Colonic mucosa (tissue), 4 donors: ENCODE data around the gene SLC22A7. TPM values are rescaled to one million over a fixed set of nuclear protein-coding genes. Genes with fewer than 3 reads are reported as not detected.

Source experiments
- DNase-seq: peaks from one replicate; pipeline ENCODE4 v3.0.0-alpha.2; 2020
- H3K27ac ChIP-seq: fragments of 200-600 bp; one replicate; pipeline ENCODE4 v1.8.0; 2021
- H3K27me3 ChIP-seq: fragments of 200-600 bp; one replicate; pipeline ENCODE4 v1.8.0; 2021
- H3K36me3 ChIP-seq: fragments of 200-600 bp; one replicate; pipeline ENCODE4 v1.8.0; 2021
- H3K4me1 ChIP-seq: fragments of 200-600 bp; one replicate; pipeline ENCODE4 v1.8.0; 2021; ENCODE audit warnings: mild to moderate bottlenecking
- H3K4me3 ChIP-seq: fragments of 200-600 bp; one replicate; pipeline ENCODE4 v1.8.0; 2021
- H3K9ac ChIP-seq, 2 donors: one replicate each; pipeline ENCODE4 v1.7.0; 2013; ENCODE audit warnings: control low read depth in 2 of 2, low read depth in 2 of 2, low read length in 2 of 2
- H3K9me3 ChIP-seq: fragments of 200-600 bp; one replicate; pipeline ENCODE4 v1.8.0; 2021
- intact Hi-C: fragments of 100-400 bp; cut with DNase I; formaldehyde crosslinking; loops from one replicate; pipeline ENCODE4 v1.14.1; 2022
- total RNA-seq, 2 donors: library from RNA; stranded (reverse); fragmentation: NEBNext Ultra II Directional in 1 of 2; extraction: Animal tissue kit (Norgen Biotek cat#: 25700) in 1 of 2; gene quantifications; one replicate each; pipeline ENCODE4 v1.2.1, GENCODE V29; 2021
- TF ChIP-seq, protein P1 (sequence below): fragments of 200-600 bp; IDR thresholded peaks from one replicate; pipeline ENCODE4 v1.8.0; 2022; ENCODE audit warnings: antibody characterized with exemption, mild to moderate bottlenecking
- donor health status: healthy.
- donor health status: DM: no; HTN: no; CAD: no.
- donor health status: DM: no; HTN: no; CAD: no.

The SLC22A7 gene
- total RNA-seq, 2 donors from 2014 or later = not detected

DNA sequence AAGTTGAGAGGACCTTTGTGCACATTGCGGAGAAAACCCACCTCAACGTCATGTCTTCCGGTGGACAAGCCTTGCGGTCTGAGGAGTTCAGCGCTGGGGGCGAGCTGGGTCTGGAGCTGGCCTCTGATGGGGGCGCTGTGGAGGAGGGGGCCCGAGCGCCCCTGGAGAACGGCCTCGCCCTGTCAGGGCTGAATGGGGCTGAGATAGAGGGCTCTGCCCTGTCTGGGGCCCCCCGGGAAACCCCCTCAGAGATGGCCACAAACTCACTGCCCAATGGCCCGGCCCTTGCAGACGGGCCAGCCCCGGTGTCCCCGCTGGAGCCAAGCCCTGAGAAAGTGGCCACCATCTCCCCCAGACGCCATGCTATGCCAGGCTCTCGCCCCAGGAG is 14.6 kb upstream of the SLC22A7 start:
- Histone ChIP-seq H3K27me3 (no peaks in the 10 kb centered on the region), H3K27ac (no peak overlapping the region), H3K9ac (no peak overlapping the region), H3K9me3 (no peaks in the 10 kb centered on the region), H3K36me3 (no peaks in the 10 kb centered on the region), H3K4me1 (no peaks in the 10 kb centered on the region), H3K4me3 (no peak overlapping the region)
- intact Hi-C loops = no loop called here
- TF ChIP-seq, protein P1, sequence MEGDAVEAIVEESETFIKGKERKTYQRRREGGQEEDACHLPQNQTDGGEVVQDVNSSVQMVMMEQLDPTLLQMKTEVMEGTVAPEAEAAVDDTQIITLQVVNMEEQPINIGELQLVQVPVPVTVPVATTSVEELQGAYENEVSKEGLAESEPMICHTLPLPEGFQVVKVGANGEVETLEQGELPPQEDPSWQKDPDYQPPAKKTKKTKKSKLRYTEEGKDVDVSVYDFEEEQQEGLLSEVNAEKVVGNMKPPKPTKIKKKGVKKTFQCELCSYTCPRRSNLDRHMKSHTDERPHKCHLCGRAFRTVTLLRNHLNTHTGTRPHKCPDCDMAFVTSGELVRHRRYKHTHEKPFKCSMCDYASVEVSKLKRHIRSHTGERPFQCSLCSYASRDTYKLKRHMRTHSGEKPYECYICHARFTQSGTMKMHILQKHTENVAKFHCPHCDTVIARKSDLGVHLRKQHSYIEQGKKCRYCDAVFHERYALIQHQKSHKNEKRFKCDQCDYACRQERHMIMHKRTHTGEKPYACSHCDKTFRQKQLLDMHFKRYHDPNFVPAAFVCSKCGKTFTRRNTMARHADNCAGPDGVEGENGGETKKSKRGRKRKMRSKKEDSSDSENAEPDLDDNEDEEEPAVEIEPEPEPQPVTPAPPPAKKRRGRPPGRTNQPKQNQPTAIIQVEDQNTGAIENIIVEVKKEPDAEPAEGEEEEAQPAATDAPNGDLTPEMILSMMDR = no peak
- DNase-seq = no peak

DNA sequence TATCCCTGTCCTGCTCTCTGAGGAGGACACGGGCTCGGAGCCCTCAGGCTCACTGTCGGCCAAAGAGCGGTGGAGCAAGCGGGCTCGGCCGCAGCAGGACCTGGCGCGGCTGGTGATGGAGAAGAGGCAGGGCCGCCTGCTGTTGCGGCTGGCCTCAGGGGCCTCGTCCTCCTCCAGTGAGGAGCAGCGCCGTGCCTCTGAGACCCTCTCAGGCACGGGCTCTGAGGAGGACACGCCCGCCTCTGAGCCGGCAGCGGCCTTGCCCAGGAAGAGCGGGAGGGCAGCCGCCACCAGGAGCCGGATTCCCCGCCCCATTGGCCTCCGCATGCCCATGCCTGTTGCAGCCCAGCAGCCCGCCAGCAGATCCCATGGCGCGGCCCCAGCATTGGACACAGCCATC is 14.2 kb upstream of the SLC22A7 start:
- intact Hi-C loops = no loop called here
- Histone ChIP-seq H3K9ac (no peak overlapping the region), H3K4me3 (no peak overlapping the region), H3K4me1 (no peaks in the 10 kb centered on the region), H3K9me3 (no peaks in the 10 kb centered on the region), H3K36me3 (no peaks in the 10 kb centered on the region), H3K27me3 (no peaks in the 10 kb centered on the region), H3K27ac (no peak overlapping the region)
- TF ChIP-seq, protein P1 = no peak
- no peak for DNase-seq

DNA sequence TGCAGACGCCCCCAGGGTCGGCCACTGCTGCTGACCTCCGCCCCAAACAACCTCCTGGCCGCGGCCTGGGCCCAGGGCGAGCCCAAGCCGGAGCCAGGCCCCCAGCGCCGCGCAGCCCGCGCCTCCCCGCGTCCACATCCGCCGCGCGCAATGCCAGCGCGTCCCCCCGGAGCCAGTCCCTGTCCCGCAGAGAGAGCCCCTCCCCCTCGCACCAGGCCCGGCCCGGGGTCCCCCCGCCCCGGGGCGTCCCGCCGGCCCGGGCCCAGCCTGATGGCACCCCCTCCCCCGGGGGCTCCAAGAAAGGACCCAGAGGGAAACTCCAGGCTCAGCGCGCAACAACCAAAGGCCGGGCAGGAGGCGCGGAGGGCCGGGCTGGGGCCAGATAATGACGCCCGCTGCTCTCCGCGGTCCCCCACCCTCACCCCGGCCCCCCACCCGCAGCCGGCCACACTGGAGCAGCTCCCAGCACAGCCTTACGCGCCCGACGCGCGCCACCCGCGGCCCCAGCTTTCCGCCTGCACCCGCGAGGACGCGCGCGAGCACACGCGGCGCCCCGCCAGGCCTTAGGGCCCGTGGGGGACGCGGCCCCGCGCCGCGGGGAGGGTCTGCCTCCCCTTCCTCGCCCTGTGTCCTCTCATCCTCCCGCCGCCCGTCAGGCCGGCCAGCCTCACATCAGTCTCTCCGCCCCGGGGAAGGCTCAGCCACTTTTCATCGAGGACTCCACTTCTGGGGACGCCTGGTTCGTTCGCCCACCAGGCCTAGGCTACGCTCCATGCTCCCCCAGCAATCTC is 12.9 kb upstream of the SLC22A7 start:
- H3K9ac ChIP-seq = no peak overlapping the region
- DNase-seq = no peak

DNA sequence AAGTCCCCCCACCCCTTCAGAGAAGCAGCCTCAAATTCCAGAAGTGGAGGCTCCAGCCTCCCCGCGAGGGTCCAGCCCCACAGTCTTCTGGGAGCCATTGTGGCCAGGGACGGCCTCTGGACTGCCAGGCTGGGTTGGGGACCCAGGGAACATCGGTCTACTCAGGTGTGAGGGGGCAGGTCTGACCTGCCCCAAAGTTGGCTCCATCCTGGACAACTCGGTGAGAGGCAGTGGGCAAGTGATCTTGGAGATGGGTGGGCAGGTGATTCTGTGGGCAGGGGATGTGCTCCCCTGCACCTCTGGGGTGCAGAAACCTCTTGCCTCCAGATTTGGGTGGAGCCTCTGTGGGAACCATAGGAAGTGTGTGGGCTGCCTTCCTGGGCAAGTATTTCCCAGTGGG is 12.2 kb upstream of the SLC22A7 start:
- H3K9ac ChIP-seq = no peak overlapping the region
- H3K36me3 ChIP-seq = no peaks in the 10 kb centered on the region
- H3K27me3 ChIP-seq = no peaks in the 10 kb centered on the region
- TF ChIP-seq, protein P1 = no peak
- H3K4me1 ChIP-seq = no peaks in the 10 kb centered on the region
- H3K9me3 ChIP-seq = no peaks in the 10 kb centered on the region
- no peak overlapping the region for H3K4me3 ChIP-seq
- no peak overlapping the region for H3K27ac ChIP-seq
- no peak for DNase-seq
- intact Hi-C loops = no loop called here

More for the DNA sequence above, 12.9 kb upstream of the SLC22A7 start:
- no peaks in the 10 kb centered on the region for H3K36me3 ChIP-seq
- H3K4me3 ChIP-seq = no peak overlapping the region
- no peak overlapping the region for H3K27ac ChIP-seq
- H3K4me1 ChIP-seq = no peaks in the 10 kb centered on the region
- no peaks in the 10 kb centered on the region for H3K9me3 ChIP-seq
- TF ChIP-seq, protein P1 = no peak
- no peaks in the 10 kb centered on the region for H3K27me3 ChIP-seq
- intact Hi-C loops = no loop called here

DNA sequence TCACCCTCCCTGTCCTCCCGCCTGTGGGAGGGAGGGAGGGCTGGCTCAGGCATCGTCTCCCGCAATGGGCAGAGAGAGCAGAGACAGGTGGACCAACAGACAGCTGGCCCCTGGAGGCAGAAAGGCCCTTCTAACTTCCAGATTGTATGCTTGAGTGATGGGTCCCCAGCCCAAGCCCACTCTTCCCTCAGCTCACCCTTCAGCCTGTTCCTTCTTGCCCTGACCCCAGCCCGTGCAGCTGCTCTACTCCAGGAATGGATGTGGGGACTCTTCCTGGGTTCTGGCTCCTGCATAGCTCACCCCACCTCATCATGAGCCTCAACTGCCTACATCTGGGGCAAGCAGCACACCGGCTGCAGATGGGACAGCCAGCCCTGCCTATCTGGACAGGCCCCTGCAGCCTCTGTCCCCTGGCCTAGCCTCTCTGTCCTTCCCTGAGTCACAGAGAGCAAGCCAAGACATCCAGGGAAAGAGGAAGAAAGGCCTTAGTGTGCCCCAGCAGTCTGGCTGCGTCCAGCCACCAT is 11.5 kb upstream of the SLC22A7 start:
- Histone ChIP-seq H3K27ac (no peak overlapping the region), H3K27me3 (no peaks in the 10 kb centered on the region), H3K4me3 (no peak overlapping the region), H3K36me3 (no peaks in the 10 kb centered on the region), H3K9me3 (no peaks in the 10 kb centered on the region), H3K9ac (no peak overlapping the region), H3K4me1 (no peaks in the 10 kb centered on the region)
- DNase-seq = no peak
- intact Hi-C loops = no loop called here
- TF ChIP-seq, protein P1 = no peak
